GM13977 (cell line): ENCODE measurements around the gene TIMM17A.
A peak's percentile ranks its signal among the peaks of the same experiment; 100 is the strongest.

Source experiments
- DNase-seq: peaks from one replicate; pipeline ENCODE4 v3.0.0; 2012; ENCODE audit warnings: low spot score
- in situ Hi-C: fragments of 300-500 bp; cut with MboI; formaldehyde crosslinking; loops from one replicate; pipeline ENCODE4 v1.12.0; 2022; ENCODE audit warnings: low sequenced_read_pairs, low pct_unique_long_range_greater_than_20kb, mixed read lengths, inconsistent platforms; ENCODE audit not compliant: unreplicated experiment
- TF ChIP-seq, protein P1 (sequence below): IDR thresholded peaks from 2 replicates; pipeline ENCODE4 v1.5.1; 2012; ENCODE audit warnings: mild to moderate bottlenecking, control low read depth; ENCODE audit not compliant: insufficient read depth; ENCODE audit errors: extremely low read depth, missing control alignments

Gene TIMM17A

DNA sequence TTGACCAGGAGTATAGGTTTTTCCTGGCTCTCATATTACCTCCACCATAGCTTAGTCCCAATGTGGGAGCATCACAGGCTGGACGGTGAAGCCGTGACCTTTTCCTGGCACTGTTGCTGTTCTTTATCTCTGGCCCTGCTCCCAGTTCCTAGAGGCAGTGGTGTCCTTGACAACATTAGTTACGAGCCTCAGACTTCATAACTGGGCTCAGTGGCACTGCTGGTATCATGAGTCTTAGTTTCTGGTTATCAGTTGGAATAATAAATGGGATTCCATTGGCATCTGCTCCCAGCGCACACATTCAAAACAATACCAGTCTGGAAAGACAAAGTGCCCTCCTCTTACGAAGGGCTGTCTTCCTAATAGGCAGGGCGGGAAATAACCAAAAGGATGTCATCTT, 35.1 kb downstream of the TIMM17A start:
- TF ChIP-seq, protein P1, sequence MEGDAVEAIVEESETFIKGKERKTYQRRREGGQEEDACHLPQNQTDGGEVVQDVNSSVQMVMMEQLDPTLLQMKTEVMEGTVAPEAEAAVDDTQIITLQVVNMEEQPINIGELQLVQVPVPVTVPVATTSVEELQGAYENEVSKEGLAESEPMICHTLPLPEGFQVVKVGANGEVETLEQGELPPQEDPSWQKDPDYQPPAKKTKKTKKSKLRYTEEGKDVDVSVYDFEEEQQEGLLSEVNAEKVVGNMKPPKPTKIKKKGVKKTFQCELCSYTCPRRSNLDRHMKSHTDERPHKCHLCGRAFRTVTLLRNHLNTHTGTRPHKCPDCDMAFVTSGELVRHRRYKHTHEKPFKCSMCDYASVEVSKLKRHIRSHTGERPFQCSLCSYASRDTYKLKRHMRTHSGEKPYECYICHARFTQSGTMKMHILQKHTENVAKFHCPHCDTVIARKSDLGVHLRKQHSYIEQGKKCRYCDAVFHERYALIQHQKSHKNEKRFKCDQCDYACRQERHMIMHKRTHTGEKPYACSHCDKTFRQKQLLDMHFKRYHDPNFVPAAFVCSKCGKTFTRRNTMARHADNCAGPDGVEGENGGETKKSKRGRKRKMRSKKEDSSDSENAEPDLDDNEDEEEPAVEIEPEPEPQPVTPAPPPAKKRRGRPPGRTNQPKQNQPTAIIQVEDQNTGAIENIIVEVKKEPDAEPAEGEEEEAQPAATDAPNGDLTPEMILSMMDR, result no peak

DNA sequence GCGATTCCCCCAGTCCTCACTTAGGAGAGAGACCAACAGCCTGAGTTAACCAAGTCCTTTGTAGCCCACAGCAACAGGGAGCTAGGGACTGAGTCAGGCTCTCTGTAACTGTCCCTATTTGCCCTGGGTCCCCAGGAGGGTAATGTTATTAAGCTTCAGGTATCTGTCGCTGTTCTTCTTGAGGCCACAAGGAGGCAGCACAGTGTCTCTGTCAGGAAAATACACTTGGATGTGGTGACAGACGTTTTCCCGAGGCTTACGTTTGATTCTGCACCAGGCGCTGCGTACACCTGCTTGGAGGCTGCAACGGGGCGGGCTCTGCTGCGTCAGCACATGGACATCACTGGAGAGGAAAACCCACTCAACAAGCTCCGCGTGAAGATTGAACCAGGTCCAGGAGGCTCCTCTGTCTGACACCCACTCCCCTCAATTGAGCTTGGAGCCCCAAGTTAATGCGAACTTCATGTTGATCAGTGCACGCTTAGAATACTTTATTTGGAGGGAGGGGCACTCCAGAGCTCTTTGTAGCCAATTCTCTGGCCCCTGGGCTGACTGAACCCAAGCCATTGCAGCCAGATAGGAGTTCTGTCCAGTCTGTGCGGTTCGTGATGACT, 44.4 kb downstream of the TIMM17A start:
- TF ChIP-seq, protein P1, result peak; percentile 77
- peak; percentile 74 for DNase-seq
- in situ Hi-C loops, result no loop called here

More for the DNA sequence above, 35.1 kb downstream of the TIMM17A start:
- DNase-seq, result no peak
- in situ Hi-C loops, result no loop called here

DNA sequence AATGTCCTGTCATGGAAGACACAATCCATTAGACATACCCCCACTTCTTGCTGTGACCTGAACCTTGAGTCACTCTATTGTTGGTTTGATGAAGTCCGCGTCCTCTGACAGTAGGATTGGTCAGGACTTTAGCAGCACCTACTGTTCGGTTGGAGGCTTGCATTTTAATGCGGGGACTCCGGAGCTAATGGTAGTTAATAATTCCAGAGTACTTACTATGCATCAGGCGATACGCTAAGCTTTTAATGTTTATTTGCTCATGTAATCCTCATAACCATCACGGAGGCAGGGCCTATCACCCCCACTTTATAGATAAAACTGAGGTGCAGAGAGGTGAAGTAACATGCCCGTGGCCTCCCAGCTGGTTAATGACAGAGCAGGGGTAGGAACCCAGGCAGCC, 47.2 kb downstream of the TIMM17A start:
- no peak for DNase-seq
- TF ChIP-seq, protein P1, result no peak
- in situ Hi-C loops, result no loop called here

- in situ Hi-C loops, result no loop called here
- no peak for DNase-seq
- TF ChIP-seq, protein P1, result no peak
These were observed 49.4 kb downstream of the TIMM17A start for GRCh38 chr1:202004711-202005110.

- DNase-seq, result no peak
- in situ Hi-C loops, result no loop called here
- TF ChIP-seq, protein P1, result peak; percentile 7
These were observed 50.7 kb downstream of the TIMM17A start for GRCh38 chr1:202005958-202006357.

- no peak for DNase-seq
- in situ Hi-C loops, result no loop called here
- TF ChIP-seq, protein P1, result no peak
These were observed 52.0 kb downstream of the TIMM17A start for GRCh38 chr1:202007304-202007703.
